HCT116 (cell line): Measurements from ENCODE around the gene ARHGEF3. TPM values are rescaled to one million over a fixed set of nuclear protein-coding genes. Genes with fewer than 3 reads are reported as not detected.

Source experiments
- ATAC-seq: fragments of 200-7000 bp; cut with Tn5 transposase; 2 replicates; pipeline ENCODE4 v1.9.1; 2020; ENCODE audit warnings: mild to moderate bottlenecking, moderate library complexity
- BruUV-seq: library from RNA; stranded (reverse); fragments of 400-500 nt; replicated peaks from 2 replicates; lab custom pipeline; 2021; lab: Mats Ljungman, UMichigan
- CTCF ChIA-PET: fragments of 300-600 bp; sonication (Branson Sonifier 250); formaldehyde crosslinking; loops from one replicate; lab custom pipeline; 2021; ENCODE audit warnings: antibody characterized with exemption; lab: Charles Lee
- POLR2A ChIA-PET: fragments of 300-600, 350-600 bp; sonication (Branson Sonifier 250); formaldehyde crosslinking; loops from one replicate; lab custom pipeline; 2021; ENCODE audit warnings: antibody characterized with exemption; lab: Charles Lee
- RAD21 ChIA-PET, 2 experiments: fragments of 300-600 bp; sonication (Branson Sonifier 250); formaldehyde crosslinking; loops; one replicate each; lab custom pipeline; 2023; ENCODE audit warnings: low total read pairs in 2 of 2; ENCODE audit not compliant: uncharacterized antibody in 2 of 2, unreplicated experiment in 2 of 2, low non-redundant PET in 1 of 2; lab: Charles Lee
- DNase-seq: peaks from one replicate; pipeline ENCODE4 v3.0.0-alpha.2; 2010; ENCODE audit warnings: low read depth, low spot score
- H2AFZ ChIP-seq: fragments of 200-600 bp; shearing (Covaris generic), sonication (generic); 2 replicates; pipeline ENCODE4 v1.6.1; 2017; ENCODE audit warnings: low read depth, mixed run types, mixed read lengths, antibody characterized with exemption, low read length; ENCODE audit not compliant: poor library complexity, severe bottlenecking
- H3K27ac ChIP-seq: 2 replicates; pipeline ENCODE4 v1.5.1; 2012; ENCODE audit warnings: low read depth, low read length
- H3K27me3 ChIP-seq: fragments of 200-600 bp; sonication (generic); 2 replicates; pipeline ENCODE4 v1.6.1; 2016; ENCODE audit warnings: mixed run types, low read length, mixed read lengths; ENCODE audit not compliant: insufficient read depth
- H3K36me3 ChIP-seq, 2 experiments: fragments of 200-500 bp in 1 of 2; fragments of 200-600 bp in 1 of 2; sonication (Bioruptor generic) in 1 of 2; sonication (generic) in 1 of 2; 2 replicates each; pipeline versions ENCODE4 v1.5.1 to v1.6.1; 2014 to 2016; ENCODE audit warnings: low read length in 2 of 2, inconsistent platforms in 1 of 2, mixed read lengths in 1 of 2, mixed run types in 1 of 2; ENCODE audit not compliant: insufficient read depth in 2 of 2, control insufficient read depth in 1 of 2
- H3K4me1 ChIP-seq, 2 experiments: fragments of 200-600 bp in 1 of 2; sonication (generic) in 1 of 2; 2 replicates each; pipeline versions ENCODE4 v1.5.1 to v1.6.1; 2012 to 2017; ENCODE audit warnings: low read length in 2 of 2, inconsistent platforms in 1 of 2, mild to moderate bottlenecking in 1 of 2, mixed read lengths in 1 of 2, mixed run types in 1 of 2, moderate library complexity in 1 of 2; ENCODE audit not compliant: insufficient read depth in 2 of 2, control insufficient read depth in 1 of 2
- H3K4me2 ChIP-seq: fragments of 200-600 bp; sonication (generic); 2 replicates; pipeline ENCODE4 v1.6.1; 2017; ENCODE audit warnings: mixed run types, low read length, mixed read lengths
- H3K4me3 ChIP-seq, 2 experiments: fragments of 200-600 bp in 1 of 2; sonication (generic) in 1 of 2; replicated peaks in 1 of 2; 2 replicates each; pipeline ENCODE4 v1.5.1; 2011 to 2016; ENCODE audit warnings: low read length in 2 of 2, control low read depth in 1 of 2, low read depth in 1 of 2, mild to moderate bottlenecking in 1 of 2, mixed read lengths in 1 of 2, mixed run types in 1 of 2
- H3K79me2 ChIP-seq: fragments of 200-600 bp; sonication (generic); 2 replicates; pipeline ENCODE4 v1.6.1; 2017; ENCODE audit warnings: mild to moderate bottlenecking, mixed run types, low read length, moderate library complexity, mixed read lengths; ENCODE audit not compliant: insufficient read depth
- H3K9ac ChIP-seq: fragments of 200-600 bp; sonication (generic); 2 replicates; pipeline ENCODE4 v1.6.1; 2016; ENCODE audit warnings: low read length, mixed read lengths
- H3K9me2 ChIP-seq: fragments of 200-600 bp; sonication (generic), shearing (Covaris generic); 2 replicates; pipeline ENCODE4 v1.6.1; 2017; ENCODE audit warnings: mixed run types, mild to moderate bottlenecking, moderate library complexity; ENCODE audit not compliant: insufficient read depth
- H3K9me3 ChIP-seq, 2 experiments: fragments of 200-500 bp in 1 of 2; fragments of 200-600 bp in 1 of 2; sonication (Bioruptor generic) in 1 of 2; sonication (generic) in 1 of 2; 2 replicates each; pipeline ENCODE4 v1.6.1; 2014 to 2017; ENCODE audit warnings: low read length in 2 of 2, mixed read lengths in 2 of 2, inconsistent platforms in 1 of 2, low read depth in 1 of 2, mild to moderate bottlenecking in 1 of 2, mixed run types in 1 of 2, moderate library complexity in 1 of 2; ENCODE audit not compliant: control insufficient read depth in 1 of 2, insufficient read depth in 1 of 2
- H4K20me1 ChIP-seq: fragments of 200-600 bp; sonication (generic), shearing (Covaris generic); 2 replicates; pipeline ENCODE4 v1.6.1; 2017; ENCODE audit warnings: mixed run types, mild to moderate bottlenecking, moderate library complexity; ENCODE audit not compliant: insufficient read depth
- ATF3 ChIP-seq: IDR thresholded peaks from 2 replicates; pipeline ENCODE4 v1.6.1; 2012
- CBX3 ChIP-seq: IDR thresholded peaks from 2 replicates; pipeline ENCODE4 v1.6.1; 2012; ENCODE audit warnings: low read depth
- CEBPB ChIP-seq: IDR thresholded peaks from 2 replicates; pipeline ENCODE4 v1.6.1; 2012; ENCODE audit warnings: low read depth
- EGR1 ChIP-seq: IDR thresholded peaks from 2 replicates; pipeline ENCODE4 v1.6.1; 2012; ENCODE audit warnings: low read depth
- ELF1 ChIP-seq: IDR thresholded peaks from 2 replicates; pipeline ENCODE4 v1.6.1; 2012; ENCODE audit warnings: low read depth, borderline replicate concordance
- EZH2 ChIP-seq: fragments of 200-600 bp; sonication (generic); IDR thresholded peaks from 2 replicates; pipeline ENCODE4 v1.6.1; 2017; ENCODE audit warnings: antibody characterized with exemption, mixed run types
- FOSL1 ChIP-seq: IDR thresholded peaks from 2 replicates; pipeline ENCODE4 v1.6.1; 2012; ENCODE audit warnings: low read depth
- JUND ChIP-seq: IDR thresholded peaks from 2 replicates; pipeline ENCODE4 v1.6.1; 2012
- MAX ChIP-seq: IDR thresholded peaks from 2 replicates; pipeline ENCODE4 v1.6.1; 2012
- POLR2A ChIP-seq: IDR thresholded peaks from 2 replicates; pipeline ENCODE4 v1.7.0; 2011; ENCODE audit warnings: borderline replicate concordance; ENCODE audit not compliant: insufficient read depth, insufficient read length; ENCODE audit errors: extremely low read depth
- YY1 ChIP-seq: IDR thresholded peaks from 2 replicates; pipeline ENCODE4 v1.6.1; 2011; ENCODE audit warnings: low read length, low read depth, moderate library complexity, mild to moderate bottlenecking; ENCODE audit not compliant: insufficient replicate concordance; ENCODE audit errors: extremely low read depth
- ZFX ChIP-seq: fragments of 450-650 bp; IDR thresholded peaks from 2 replicates; pipeline ENCODE4 v1.6.1; 2017
- ZNF274 ChIP-seq: fragments of 200-500 bp; sonication (Bioruptor generic); IDR thresholded peaks from 2 replicates; pipeline ENCODE4 v1.6.1; 2014; ENCODE audit warnings: mild to moderate bottlenecking, low read depth, low read length, inconsistent platforms
- intact Hi-C: fragments of 100-400 bp; cut with micrococcal nuclease; formaldehyde crosslinking; loops from 2 replicates; pipeline ENCODE4 v1.10.0; 2022
- total RNA-seq: library from RNA; stranded (reverse); gene quantifications from one replicate; pipeline ENCODE4 v1.2.1, GENCODE V29; 2021; ENCODE audit not compliant: unreplicated experiment
- TF ChIP-seq, protein P1 (sequence below), 3 experiments: fragments of 200-600 bp in 1 of 3; sonication (generic) in 1 of 3; IDR thresholded peaks in 2 of 3; conservative IDR thresholded peaks in 1 of 3; 2 replicates each; pipeline ENCODE4 v1.5.1; 2012 to 2017; ENCODE audit warnings: low read depth in 2 of 3, low read length in 2 of 3, antibody characterized with exemption in 1 of 3, borderline replicate concordance in 1 of 3, control low read depth in 1 of 3, mild to moderate bottlenecking in 1 of 3, mixed read lengths in 1 of 3, mixed run types in 1 of 3, moderate library complexity in 1 of 3; ENCODE audit not compliant: insufficient read depth in 1 of 3
- TF ChIP-seq, protein P2 (sequence below): IDR thresholded peaks from 2 replicates; pipeline ENCODE4 v1.6.1; 2012; ENCODE audit warnings: low read depth

Gene ARHGEF3
- total RNA-seq, 1 experiment from 2014 or later: 18.1 TPM

DNA sequence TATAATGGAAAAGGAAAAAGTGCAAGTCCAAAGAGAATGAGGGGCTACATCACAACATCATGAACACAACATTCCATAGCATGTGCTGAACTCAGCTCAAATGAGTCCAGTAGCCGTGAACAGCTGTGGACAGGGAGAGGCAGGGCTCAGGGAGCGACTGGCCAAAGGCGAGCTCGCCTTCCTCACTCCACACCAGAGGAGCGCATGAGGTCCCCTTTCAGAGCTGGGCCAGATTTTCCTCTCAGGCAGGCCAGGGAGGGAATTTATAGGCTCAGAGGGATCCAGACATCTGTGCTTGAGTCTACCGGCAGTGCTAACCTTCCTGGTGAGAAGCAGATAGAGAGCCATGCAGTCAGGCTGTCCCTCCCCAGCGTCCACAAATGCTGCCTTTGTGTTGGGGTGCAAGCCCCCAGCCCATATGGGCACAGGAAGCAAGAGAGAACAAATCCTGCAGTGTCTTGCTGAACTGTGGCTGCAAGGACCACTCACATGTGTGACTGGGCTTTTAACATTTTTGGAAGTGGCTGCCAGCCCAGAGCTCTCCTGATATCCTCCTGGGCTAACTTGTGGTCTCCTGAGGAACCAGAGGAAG is 32.5 kb downstream of the ARHGEF3 start:
- no peak for ATAC-seq
- ChIA-PET POLR2A (no interaction called here), CTCF (no interaction called here), RAD21 (no interaction called here)
- H3K9me2 ChIP-seq: no peaks in the 10 kb centered on the region
- intact Hi-C loops: no loop called here
- H4K20me1 ChIP-seq: no peaks in the 10 kb centered on the region
- no peak overlapping the region for H3K9ac ChIP-seq
- no peaks in the 10 kb centered on the region for H3K27me3 ChIP-seq
- DNase-seq: no peak
- H3K9me3 ChIP-seq: no peaks in the 10 kb centered on the region
- no peak overlapping the region for H3K4me2 ChIP-seq
- H3K36me3 ChIP-seq: peaks cover 0 to 3% of the 10 kb centered on the region in 2 experiments; a peak in 1 of 4 replicates
- no peak for TF ChIP-seq ZFX
- no peak for TF ChIP-seq YY1
- no peak overlapping the region for H3K27ac ChIP-seq
- no peaks in the 10 kb centered on the region for H3K79me2 ChIP-seq
- no TSS peak for BruUV-seq
- H2AFZ ChIP-seq: no peak overlapping the region
- H3K4me1 ChIP-seq: no peaks in the 10 kb centered on the region
- no peak overlapping the region for H3K4me3 ChIP-seq

DNA sequence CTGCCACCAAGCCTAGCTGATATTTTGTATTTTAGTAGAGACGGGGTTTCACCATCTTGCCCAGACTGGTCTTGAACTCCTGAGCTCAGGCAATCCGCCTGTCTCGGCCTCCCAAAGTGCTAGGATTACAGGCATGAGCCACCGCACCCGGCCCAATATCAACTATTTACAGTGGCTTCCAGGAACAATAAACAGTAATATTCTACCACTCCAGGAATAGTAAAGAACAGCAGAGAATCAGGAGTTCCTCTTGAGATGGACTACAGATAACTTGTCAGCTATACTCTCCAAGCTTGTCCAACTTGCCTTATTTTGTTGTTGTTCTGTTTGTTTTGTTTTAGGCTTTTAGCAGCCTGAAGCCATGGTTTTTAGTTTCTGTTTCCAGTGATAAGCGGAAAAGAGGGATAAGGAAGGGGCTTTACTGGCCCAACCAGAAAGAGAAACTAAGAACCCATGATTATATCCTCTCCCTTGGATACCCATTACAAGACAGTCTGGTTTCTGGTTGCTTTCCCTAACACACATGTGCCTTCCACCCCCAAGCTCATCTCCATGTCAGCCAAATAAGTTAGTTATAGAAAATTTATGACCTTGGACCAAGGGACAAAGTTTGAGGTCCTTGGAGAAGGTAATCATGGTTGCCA is 36.7 kb downstream of the ARHGEF3 start:
- H3K27ac ChIP-seq: no peak overlapping the region
- no peaks in the 10 kb centered on the region for H3K79me2 ChIP-seq
- ChIA-PET RAD21 (no interaction called here), POLR2A (no interaction called here)
- no peak overlapping the region for H3K4me3 ChIP-seq
- H3K9ac ChIP-seq: no peak overlapping the region
- DNase-seq: no peak
- no peak overlapping the region for H3K4me2 ChIP-seq
- TF ChIP-seq MAX (no peak), EGR1 (no peak), CBX3 (no peak), JUND (no peak), ATF3 (no peak), CEBPB (no peak), POLR2A (no peak), ZNF274 (no peak), EZH2 (no peak), ZFX (no peak), ELF1 (no peak), FOSL1 (no peak)
- TF ChIP-seq, protein P1, sequence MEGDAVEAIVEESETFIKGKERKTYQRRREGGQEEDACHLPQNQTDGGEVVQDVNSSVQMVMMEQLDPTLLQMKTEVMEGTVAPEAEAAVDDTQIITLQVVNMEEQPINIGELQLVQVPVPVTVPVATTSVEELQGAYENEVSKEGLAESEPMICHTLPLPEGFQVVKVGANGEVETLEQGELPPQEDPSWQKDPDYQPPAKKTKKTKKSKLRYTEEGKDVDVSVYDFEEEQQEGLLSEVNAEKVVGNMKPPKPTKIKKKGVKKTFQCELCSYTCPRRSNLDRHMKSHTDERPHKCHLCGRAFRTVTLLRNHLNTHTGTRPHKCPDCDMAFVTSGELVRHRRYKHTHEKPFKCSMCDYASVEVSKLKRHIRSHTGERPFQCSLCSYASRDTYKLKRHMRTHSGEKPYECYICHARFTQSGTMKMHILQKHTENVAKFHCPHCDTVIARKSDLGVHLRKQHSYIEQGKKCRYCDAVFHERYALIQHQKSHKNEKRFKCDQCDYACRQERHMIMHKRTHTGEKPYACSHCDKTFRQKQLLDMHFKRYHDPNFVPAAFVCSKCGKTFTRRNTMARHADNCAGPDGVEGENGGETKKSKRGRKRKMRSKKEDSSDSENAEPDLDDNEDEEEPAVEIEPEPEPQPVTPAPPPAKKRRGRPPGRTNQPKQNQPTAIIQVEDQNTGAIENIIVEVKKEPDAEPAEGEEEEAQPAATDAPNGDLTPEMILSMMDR (IDR thresholded peaks at IDR 0.05 in 2 of 3, conservative IDR thresholded peaks at IDR 0.05 in 1 of 3; ENCODE audit: borderline replicate concordance in 1 of 3, insufficient read depth in 1 of 3, low read depth in 2 of 3, low read length in 2 of 3): no peak
- TF ChIP-seq, protein P2, sequence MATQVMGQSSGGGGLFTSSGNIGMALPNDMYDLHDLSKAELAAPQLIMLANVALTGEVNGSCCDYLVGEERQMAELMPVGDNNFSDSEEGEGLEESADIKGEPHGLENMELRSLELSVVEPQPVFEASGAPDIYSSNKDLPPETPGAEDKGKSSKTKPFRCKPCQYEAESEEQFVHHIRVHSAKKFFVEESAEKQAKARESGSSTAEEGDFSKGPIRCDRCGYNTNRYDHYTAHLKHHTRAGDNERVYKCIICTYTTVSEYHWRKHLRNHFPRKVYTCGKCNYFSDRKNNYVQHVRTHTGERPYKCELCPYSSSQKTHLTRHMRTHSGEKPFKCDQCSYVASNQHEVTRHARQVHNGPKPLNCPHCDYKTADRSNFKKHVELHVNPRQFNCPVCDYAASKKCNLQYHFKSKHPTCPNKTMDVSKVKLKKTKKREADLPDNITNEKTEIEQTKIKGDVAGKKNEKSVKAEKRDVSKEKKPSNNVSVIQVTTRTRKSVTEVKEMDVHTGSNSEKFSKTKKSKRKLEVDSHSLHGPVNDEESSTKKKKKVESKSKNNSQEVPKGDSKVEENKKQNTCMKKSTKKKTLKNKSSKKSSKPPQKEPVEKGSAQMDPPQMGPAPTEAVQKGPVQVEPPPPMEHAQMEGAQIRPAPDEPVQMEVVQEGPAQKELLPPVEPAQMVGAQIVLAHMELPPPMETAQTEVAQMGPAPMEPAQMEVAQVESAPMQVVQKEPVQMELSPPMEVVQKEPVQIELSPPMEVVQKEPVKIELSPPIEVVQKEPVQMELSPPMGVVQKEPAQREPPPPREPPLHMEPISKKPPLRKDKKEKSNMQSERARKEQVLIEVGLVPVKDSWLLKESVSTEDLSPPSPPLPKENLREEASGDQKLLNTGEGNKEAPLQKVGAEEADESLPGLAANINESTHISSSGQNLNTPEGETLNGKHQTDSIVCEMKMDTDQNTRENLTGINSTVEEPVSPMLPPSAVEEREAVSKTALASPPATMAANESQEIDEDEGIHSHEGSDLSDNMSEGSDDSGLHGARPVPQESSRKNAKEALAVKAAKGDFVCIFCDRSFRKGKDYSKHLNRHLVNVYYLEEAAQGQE: no peak
- TF ChIP-seq, all 23 proteins: peak for 0
- Histone ChIP-seq H3K9me2 (no peaks in the 10 kb centered on the region), H3K36me3 (no peaks in the 10 kb centered on the region), H3K27me3 (no peaks in the 10 kb centered on the region), H4K20me1 (no peaks in the 10 kb centered on the region; the same call in 1 of the 2 replicates), H3K9me3 (no peaks in the 10 kb centered on the region), H3K4me1 (no peaks in the 10 kb centered on the region; a peak in 1 of 4 replicates), H2AFZ (no peak overlapping the region)
- CTCF ChIA-PET: no interaction called here
- ATAC-seq: no peak
- intact Hi-C loops: no loop called here
- no TSS peak for BruUV-seq
